ENCODE results near the gene PSME3IP1. TPM values are rescaled to one million over a fixed set of nuclear protein-coding genes. Genes with fewer than 3 reads are reported as not detected.
"Not testable (repeated sequence)": the region's sequence is repeated elsewhere in the genome, so short reads cannot be mapped to it uniquely, and the experiment has no call there.

Gene PSME3IP1
- total RNA-seq, 2 donors from 2014 or later: 56.0 to 56.1 TPM

DNA sequence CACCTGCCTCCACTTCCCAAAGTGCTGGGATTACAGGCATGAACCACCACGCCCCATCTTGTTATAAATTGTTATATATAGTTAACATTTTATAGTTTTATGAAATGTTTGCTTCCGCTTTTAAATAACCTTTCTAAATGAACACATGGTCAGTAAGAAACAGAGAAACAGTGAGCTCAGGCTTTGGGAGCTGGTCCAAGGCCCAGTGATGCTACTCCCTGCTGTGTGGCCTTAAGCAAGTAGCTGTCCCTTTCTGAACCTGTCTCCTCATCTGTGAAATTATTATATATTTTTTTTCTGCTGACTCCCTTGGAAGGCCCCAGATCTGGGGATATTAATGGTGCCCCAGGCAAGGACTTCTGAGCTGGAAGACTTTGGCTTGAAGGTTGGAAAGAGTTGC lies 74.4 kb downstream of the PSME3IP1 start:
- DNase-seq (ENCODE audit: low spot score): no peak
- intact Hi-C loops (cut with DNase I): no loop called here

DNA sequence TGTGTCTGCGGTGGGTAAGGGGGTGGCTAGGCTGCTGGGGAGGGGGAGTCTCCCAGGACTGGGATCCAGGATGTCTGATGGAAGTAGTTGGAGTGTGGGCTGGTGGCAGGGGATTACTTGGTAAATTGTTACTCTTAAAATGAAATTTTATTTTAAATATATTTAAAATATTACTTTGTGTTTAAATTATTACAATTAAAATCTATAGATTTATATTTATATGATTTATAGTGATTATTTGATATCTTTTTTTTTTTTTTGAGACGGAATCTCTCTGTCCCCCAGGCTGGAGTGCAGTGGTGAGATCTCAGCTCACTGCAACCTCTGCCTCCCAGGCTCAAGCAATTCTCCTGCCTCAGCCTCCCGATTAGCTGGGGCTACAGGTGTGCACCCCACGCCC lies 74.9 kb downstream of the PSME3IP1 start:
- intact Hi-C loops (cut with DNase I): no loop called here
- no peak for DNase-seq (ENCODE audit: low spot score)

DNA sequence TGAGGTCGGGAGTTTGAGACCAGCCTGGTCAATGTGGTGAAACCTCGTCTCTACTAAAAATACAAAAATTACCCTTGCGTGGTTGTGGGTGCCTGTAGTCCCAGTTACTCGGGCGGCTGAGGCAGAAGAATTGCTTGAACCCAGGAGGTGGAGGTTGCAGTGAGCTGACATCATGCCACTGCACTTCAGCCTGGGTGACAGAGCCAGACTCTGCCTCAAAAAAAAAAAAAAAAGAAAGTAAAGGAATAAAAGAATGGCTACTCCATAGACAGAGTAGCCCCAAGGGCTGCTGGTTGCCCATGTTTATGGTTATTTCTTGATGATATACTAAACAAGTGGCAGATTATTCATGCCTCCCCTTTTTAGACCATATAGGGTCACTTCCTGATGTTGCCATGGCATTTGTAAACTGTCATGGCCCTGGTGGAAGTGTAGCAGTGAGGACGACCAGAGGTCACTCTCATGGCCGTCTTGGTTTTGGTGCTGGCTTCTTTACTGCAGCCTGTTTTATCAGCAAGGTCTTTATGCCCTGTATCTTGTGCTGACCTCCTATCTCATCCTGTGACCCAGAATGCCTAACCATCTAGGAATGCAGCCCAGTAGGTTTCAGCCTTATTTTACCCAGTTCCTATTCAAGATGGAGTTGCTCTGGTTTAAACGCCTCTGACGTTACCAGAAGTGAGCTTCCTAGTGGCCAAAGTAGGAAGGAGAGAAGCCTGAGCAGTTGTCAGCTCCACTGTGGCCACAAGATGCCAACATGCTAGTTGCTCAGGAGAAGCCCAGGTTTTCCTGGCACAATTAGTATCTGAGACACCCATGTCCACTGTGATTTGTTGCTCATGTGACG lies 76.4 kb downstream of the PSME3IP1 start:
- intact Hi-C loops (cut with DNase I); DNase-seq (ENCODE audit: low spot score): not testable (repeated sequence)

DNA sequence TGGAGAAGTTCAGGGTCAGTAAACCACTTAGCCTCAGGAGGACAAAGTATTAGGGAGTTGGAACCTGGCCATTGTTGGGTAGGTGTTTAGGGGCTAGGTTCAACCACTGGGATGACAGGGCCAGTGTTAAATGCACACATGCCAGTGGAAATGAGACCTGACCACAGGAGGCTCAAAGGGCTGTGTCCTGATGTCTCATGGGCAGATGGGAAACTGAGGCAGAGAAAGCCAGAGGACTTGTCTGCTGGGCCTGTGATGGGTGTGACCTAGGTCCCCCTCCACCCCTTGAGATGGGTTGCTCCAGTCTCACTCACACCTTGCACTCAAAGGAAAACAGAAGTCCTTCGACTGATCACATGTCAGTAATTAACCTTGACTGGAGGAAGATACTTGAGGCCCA lies 77.4 kb downstream of the PSME3IP1 start:
- intact Hi-C loops (cut with DNase I): no loop called here
- DNase-seq (ENCODE audit: low spot score): no peak

DNA sequence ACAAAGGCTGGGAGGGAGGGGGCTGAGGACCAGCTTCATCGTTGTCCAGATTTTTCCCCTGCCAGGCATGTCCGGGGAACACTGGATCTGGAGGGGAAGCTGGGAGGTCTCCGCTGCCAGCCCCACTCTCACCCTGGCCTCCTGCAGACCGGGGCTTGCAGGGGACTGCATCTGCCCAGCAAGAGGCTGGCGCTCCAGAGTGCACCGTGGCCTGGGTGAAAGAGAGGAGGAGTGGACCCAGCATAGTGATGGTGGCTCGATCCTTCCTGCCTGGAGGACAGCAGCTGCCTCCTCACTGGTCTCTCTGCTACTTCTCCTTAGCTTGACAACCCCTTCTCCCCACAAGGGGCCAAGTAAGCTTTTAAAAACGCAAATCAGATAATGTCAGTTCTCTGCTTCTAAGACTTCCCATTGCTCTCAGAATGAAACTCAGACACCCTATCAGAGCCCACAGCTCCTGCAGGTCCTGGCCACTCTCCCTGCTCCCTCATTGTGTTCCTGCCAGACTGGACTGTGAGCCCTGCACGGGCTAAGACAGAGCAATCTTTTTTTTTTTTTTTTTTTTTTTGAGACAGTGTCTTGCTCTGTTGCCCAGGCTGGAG lies 78.4 kb downstream of the PSME3IP1 start:
- DNase-seq (ENCODE audit: low spot score): no peak
- intact Hi-C loops (cut with DNase I): no loop called here

DNA sequence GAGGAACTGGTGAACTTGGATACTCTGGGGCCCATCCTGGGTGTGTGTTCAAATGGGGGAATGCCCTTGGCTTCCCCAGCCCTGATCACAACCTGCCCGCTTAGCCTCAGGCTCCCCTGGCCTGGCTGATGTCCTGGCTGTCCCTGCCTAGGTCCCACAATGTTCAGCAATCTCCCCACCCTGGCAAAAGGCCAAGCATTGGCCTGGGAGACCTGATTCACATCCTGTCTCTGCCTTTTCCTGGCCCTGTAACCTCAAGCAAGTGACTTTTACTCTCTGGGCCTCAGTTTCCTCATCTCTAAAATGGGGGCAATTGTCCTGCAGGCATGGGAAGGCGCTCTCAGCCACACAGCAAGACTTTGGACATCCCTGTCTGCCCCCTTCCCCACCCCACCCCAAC lies 79.1 kb downstream of the PSME3IP1 start:
- no peak for DNase-seq (ENCODE audit: low spot score)
- intact Hi-C loops (cut with DNase I): no loop called here

DNA sequence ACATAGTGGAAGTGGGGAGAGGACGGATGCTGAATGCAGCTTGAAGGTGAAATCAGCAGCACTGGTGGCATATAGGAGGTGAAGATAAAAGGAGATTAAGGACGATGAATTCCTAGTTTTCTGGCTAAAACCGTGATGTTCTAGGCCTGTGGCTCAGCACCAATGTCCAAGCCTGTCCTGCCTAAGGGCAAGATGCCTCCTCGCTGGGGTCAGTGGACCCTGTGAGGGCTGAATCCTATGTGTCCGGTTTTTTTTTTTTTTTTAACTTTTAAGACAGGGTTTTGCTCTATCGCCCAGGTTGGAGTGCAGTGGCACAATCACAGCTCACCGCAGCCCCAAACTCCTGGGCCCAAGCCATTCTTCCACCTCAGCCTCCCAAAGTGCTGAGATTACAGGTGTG lies 80.7 kb downstream of the PSME3IP1 start:
- intact Hi-C loops (cut with DNase I): no loop called here
- DNase-seq (ENCODE audit: low spot score): no peak

DNA sequence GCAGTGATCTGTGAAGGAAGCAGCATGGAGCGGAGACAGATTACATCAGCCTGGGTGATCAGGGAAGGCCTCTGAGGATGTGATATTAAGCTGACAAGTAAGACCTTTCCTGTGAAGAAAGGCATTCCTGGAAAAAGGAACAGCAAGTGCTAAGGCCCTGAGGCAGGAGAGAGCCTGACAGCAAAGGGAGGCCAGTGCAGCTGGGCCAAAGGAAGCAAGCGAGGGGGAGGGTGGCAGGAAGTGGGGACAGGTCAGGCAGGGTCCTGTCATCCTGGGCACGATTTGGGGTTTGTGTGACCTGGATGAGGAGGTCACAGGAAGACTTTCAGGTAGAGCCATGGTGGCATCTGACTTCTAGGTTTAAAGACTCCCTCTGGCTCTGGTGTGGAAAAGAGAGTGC lies 81.1 kb downstream of the PSME3IP1 start:
- no peak for DNase-seq (ENCODE audit: low spot score)
- intact Hi-C loops (cut with DNase I): no loop called here

DNA sequence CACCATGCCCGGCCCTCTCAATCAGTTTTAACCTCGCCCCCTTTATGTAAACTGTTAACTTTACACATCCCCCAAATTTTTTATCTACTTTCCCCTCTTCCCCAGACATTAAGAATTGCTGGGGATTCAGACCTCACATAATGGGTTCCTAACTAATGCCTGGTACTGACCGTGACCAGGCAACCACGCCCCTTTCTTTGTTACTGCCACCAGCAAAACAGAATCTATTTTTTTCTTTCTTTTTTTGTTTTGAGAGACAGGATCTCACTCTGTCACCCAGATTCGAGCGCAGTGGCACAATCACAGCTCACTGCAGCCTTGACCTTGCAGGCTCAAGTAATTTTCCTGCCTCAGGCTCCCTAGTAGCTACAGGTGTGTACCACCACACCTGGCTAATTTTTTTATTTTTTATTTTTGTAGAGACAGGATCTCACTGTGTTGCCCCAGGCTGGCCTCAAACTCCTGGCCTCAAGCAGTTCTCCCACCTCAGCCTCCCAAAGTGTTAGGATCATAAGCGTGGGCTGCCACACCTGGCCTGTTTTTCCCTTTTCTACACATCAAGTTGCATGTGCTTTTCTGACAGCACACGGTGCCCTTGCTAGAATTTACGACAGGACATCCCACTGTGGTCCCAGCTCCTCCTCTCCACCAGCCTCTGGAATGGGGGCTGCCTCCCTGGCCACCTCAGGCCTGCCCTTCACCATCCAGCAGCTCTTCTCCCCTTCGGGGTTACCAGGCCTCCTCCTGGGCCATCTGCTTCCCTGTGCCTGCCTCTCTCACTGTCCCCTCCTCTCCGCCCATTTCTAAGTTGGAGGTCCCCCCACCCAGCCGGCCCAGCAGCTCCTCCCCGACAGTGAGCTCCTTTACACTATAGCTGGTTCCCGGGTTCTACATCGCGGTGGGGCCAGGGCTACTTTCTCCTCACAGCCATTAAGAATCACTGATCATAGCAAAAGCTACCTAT lies 82.7 kb downstream of the PSME3IP1 start:
- intact Hi-C loops (cut with DNase I): no loop called here
- no peak for DNase-seq (ENCODE audit: low spot score)

Other genes starting within 250 kb of the PSME3IP1 start
- under 1 TPM in 1 of 2 donors, not detected in 1; 0.60 TPM for gene CETP, start 224.1 kb downstream of the PSME3IP1 start, total RNA-seq
- 10 to 100 TPM; 37.8 to 53.2 TPM for gene NLRC5, start 196.5 kb downstream of the PSME3IP1 start, total RNA-seq
- gene CPNE2, start 93.5 kb downstream of the PSME3IP1 start, total RNA-seq: 10 to 100 TPM; 26.7 to 28.4 TPM
- 10 to 100 TPM; 26.8 to 27.6 TPM for gene RSPRY1, start 290 bp upstream of the PSME3IP1 start, total RNA-seq
- gene ARL2BP, start 59.2 kb upstream of the PSME3IP1 start, total RNA-seq: 10 to 100 TPM; 48.4 to 49.6 TPM
- 1 to 10 TPM; 1.7 to 3.8 TPM for gene PLLP, start 98.6 kb upstream of the PSME3IP1 start, total RNA-seq
- gene CCL22, start 172.7 kb upstream of the PSME3IP1 start, total RNA-seq: under 1 TPM; 0.19 to 0.46 TPM
- gene CX3CL1, start 186.5 kb upstream of the PSME3IP1 start, total RNA-seq: 10 to 100 TPM; 36.2 to 45.2 TPM
- gene CCL17, start 218.7 kb upstream of the PSME3IP1 start, total RNA-seq: not detected